Measurements from ENCODE around the gene RUFY4. TPM values are rescaled to one million over a fixed set of nuclear protein-coding genes. Genes with fewer than 3 reads are reported as not detected.

The RUFY4 gene
- total RNA-seq, 3 donors from 2014 or later: not detected

DNA sequence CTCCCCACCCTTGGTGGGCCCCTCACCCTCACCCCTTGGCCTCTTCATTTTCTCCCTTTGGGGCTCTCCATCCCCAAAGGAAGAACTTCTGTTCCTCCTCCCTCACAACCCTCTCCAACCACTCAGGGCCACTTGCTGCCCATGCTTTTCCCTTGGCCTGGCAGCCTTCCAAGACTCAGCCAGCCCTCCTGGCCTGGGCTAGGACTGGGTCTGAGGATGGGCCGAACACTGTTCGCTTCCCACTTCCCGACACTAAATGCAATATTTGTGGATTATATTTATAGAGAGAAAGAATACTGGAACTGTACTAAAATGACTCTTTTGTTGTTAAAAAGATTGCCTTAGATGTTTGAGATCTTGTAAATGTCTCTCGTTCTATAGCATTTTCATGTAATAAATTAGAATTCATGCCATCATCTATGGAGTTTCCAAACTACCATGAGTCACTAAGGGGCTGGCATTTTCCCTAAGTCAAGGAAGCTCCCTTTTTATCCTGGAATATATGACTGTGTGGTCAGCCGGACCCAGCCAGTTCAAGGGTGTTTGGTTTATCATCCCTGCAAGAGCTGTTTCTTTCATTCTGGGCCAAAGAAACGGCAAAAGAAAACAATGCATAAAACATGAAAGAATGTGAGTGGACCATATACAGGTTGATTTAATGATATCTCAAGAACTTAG, 60.5 kb downstream of the RUFY4 start:
- no peak overlapping the region for H3K4me3 ChIP-seq
- intact Hi-C loops (cut with DNase I, micrococcal nuclease): no loop called here
- ATAC-seq: no peak

DNA sequence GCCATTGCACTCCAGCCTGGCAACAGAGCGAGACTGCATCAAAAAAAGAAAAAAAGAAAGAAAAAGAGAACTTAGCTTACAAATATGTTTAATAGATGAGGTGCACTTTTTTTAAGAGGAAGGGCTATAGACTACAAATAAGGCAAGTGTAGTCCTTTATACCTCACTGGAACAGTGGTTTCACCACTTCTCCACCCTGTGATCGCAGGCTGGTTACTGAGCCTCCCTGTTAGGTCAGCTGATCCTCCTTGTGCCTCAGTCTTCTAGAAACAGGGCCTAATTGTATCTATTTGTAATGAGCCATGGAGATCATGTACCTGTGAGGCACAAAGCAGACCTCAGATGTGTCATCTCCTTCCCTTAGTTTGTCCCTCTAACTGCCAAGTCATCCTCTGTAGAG, 61.3 kb downstream of the RUFY4 start:
- H3K9me3 ChIP-seq: no peaks in the 10 kb centered on the region
- H3K4me1 ChIP-seq (ENCODE audit: low read depth): no peaks in the 10 kb centered on the region
- TF ChIP-seq, protein P1, sequence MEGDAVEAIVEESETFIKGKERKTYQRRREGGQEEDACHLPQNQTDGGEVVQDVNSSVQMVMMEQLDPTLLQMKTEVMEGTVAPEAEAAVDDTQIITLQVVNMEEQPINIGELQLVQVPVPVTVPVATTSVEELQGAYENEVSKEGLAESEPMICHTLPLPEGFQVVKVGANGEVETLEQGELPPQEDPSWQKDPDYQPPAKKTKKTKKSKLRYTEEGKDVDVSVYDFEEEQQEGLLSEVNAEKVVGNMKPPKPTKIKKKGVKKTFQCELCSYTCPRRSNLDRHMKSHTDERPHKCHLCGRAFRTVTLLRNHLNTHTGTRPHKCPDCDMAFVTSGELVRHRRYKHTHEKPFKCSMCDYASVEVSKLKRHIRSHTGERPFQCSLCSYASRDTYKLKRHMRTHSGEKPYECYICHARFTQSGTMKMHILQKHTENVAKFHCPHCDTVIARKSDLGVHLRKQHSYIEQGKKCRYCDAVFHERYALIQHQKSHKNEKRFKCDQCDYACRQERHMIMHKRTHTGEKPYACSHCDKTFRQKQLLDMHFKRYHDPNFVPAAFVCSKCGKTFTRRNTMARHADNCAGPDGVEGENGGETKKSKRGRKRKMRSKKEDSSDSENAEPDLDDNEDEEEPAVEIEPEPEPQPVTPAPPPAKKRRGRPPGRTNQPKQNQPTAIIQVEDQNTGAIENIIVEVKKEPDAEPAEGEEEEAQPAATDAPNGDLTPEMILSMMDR (IDR thresholded peaks at IDR 0.05): no peak
- no peak overlapping the region for H3K4me3 ChIP-seq
- intact Hi-C loops (cut with DNase I, micrococcal nuclease): no loop called here
- H3K36me3 ChIP-seq (ENCODE audit: low read depth): no peaks in the 10 kb centered on the region
- ATAC-seq (no peak), DNase-seq (no peak)

More for the DNA sequence above, 60.5 kb downstream of the RUFY4 start:
- Histone ChIP-seq H3K36me3 (ENCODE audit: low read depth) (no peaks in the 10 kb centered on the region), H3K9me3 (no peaks in the 10 kb centered on the region), H3K4me1 (ENCODE audit: low read depth) (no peaks in the 10 kb centered on the region)
- no peak for DNase-seq
- TF ChIP-seq, protein P1 (IDR thresholded peaks at IDR 0.05): no peak

DNA sequence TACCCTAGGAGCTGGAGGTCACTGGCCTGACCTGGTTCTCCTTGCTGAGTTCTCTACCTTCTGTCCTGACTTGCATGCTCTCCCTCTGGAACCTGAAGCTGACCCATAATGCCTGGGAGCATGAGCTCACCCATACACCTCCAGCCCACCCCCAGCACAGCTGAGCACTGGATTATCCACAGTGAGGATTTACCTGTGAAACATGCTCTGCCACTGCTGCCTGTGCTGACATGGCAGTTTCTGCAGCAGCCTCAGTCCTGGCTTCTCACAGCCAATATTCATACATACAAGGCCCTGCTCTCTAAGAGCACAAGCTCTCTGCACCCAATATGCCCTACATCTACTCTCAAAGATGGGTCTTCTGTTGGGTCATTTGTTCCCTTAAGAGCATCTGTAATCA, 61.8 kb downstream of the RUFY4 start:
- no peaks in the 10 kb centered on the region for H3K9me3 ChIP-seq
- TF ChIP-seq, protein P1 (IDR thresholded peaks at IDR 0.05): no peak
- DNase-seq (no peak), ATAC-seq (no peak)
- H3K4me3 ChIP-seq: no peak overlapping the region
- no peaks in the 10 kb centered on the region for H3K36me3 ChIP-seq (ENCODE audit: low read depth)
- intact Hi-C loops (cut with DNase I, micrococcal nuclease): no loop called here
- H3K4me1 ChIP-seq (ENCODE audit: low read depth): no peaks in the 10 kb centered on the region

DNA sequence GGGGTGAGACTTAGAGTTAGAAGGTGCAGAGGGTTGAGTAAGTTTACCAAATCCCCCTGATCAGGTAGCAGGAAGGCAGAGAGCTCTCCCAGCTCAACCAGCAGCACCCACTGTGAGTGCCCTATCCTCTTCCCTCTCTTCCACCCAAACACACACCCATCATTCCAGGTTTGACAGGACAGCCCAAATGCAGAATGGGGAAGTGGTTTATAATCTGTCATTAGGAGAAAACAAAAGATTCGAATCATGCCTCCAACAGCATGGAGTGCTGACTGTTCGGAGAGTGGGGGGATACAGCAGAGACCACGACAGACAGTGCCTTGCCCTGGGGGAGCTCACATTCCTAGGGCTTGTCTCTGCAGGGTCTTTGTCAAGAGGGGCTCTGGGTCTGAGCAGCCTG, 68.5 kb downstream of the RUFY4 start:
- intact Hi-C loops (cut with DNase I, micrococcal nuclease): no loop called here
- DNase-seq (no peak), ATAC-seq (no peak)
- H3K36me3 ChIP-seq (ENCODE audit: low read depth): no peaks in the 10 kb centered on the region
- H3K4me1 ChIP-seq (ENCODE audit: low read depth): no peaks in the 10 kb centered on the region
- H3K4me3 ChIP-seq: no peak overlapping the region
- H3K9me3 ChIP-seq: no peaks in the 10 kb centered on the region
- TF ChIP-seq, protein P1 (IDR thresholded peaks at IDR 0.05): no peak

DNA sequence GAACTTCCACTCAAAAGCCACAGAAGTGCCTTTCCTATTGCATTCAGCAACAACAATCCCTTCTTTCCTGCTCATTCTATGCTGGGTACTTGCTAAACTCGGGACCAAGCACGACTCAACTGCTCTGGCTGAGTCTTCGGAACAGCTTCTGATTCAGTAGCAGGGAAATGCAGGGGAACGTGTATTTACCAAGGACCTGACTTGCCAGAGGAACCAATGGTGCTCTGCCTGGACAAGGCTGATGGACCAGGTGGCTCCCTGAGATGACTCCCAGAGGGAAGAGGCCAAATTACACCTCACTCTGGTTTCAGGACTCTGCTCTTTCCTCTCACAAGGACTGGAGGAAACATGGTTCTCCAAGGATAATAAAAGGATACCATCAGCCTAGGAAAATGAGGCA, 69.0 kb downstream of the RUFY4 start:
- Histone ChIP-seq H3K4me1 (ENCODE audit: low read depth) (no peaks in the 10 kb centered on the region), H3K9me3 (no peaks in the 10 kb centered on the region), H3K36me3 (ENCODE audit: low read depth) (no peaks in the 10 kb centered on the region), H3K4me3 (no peak overlapping the region)
- intact Hi-C loops (cut with DNase I, micrococcal nuclease): no loop called here
- DNase-seq (no peak), ATAC-seq (no peak)
- TF ChIP-seq, protein P1 (IDR thresholded peaks at IDR 0.05): no peak

Other genes starting within 250 kb of the RUFY4 start
- 1,000 to 10,000 TPM in 1 of 3 donors, 100 to 1,000 TPM in 1, 10 to 100 TPM in 1; 43.8 to 1,458 (median 121) TPM for gene TNS1, start 66.3 kb upstream of the RUFY4 start, total RNA-seq
- gene CXCR2, start 56.8 kb downstream of the RUFY4 start, total RNA-seq: 1 to 10 TPM in 1 of 3 donors, under 1 TPM in 1, not detected in 1; 0.35 to 1.1 TPM
- gene CXCR1, start 97.7 kb downstream of the RUFY4 start, total RNA-seq: under 1 TPM in 2 of 3 donors, not detected in 1; 0.13 to 0.27 TPM
- gene ARPC2, start 147.9 kb downstream of the RUFY4 start, total RNA-seq: 100 to 1,000 TPM; 262 to 322 (median 313) TPM
- 1 to 10 TPM in 2 of 3 donors, under 1 TPM in 1; 0.64 to 3.7 (median 3.3) TPM for gene GPBAR1, start 191.8 kb downstream of the RUFY4 start, total RNA-seq
- 10 to 100 TPM; 80.2 to 97.0 (median 94.1) TPM for gene AAMP, start 200.9 kb downstream of the RUFY4 start, total RNA-seq
- gene PNKD, start 201.3 kb downstream of the RUFY4 start, total RNA-seq: 100 to 1,000 TPM in 1 of 3 donors, 10 to 100 TPM in 2; 77.1 to 101 (median 92.1) TPM
- 100 to 1,000 TPM; 201 to 464 (median 319) TPM for gene TMBIM1, start 223.2 kb downstream of the RUFY4 start, total RNA-seq